Measurements from ENCODE around the gene HGFAC.

HGFAC gene

GRCh38 chr4:3407171-3407771 lies 34.5 kb upstream of the HGFAC start:
- TF ChIP-seq, protein P1, sequence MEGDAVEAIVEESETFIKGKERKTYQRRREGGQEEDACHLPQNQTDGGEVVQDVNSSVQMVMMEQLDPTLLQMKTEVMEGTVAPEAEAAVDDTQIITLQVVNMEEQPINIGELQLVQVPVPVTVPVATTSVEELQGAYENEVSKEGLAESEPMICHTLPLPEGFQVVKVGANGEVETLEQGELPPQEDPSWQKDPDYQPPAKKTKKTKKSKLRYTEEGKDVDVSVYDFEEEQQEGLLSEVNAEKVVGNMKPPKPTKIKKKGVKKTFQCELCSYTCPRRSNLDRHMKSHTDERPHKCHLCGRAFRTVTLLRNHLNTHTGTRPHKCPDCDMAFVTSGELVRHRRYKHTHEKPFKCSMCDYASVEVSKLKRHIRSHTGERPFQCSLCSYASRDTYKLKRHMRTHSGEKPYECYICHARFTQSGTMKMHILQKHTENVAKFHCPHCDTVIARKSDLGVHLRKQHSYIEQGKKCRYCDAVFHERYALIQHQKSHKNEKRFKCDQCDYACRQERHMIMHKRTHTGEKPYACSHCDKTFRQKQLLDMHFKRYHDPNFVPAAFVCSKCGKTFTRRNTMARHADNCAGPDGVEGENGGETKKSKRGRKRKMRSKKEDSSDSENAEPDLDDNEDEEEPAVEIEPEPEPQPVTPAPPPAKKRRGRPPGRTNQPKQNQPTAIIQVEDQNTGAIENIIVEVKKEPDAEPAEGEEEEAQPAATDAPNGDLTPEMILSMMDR (conservative IDR thresholded peaks at IDR 0.05), result no peak
- H3K27ac ChIP-seq, result no peak overlapping the region

GRCh38 chr4:3407930-3408792 lies 33.6 kb upstream of the HGFAC start:
- H3K27ac ChIP-seq, result no peak overlapping the region
- TF ChIP-seq, protein P1 (conservative IDR thresholded peaks at IDR 0.05), result no peak

DNA sequence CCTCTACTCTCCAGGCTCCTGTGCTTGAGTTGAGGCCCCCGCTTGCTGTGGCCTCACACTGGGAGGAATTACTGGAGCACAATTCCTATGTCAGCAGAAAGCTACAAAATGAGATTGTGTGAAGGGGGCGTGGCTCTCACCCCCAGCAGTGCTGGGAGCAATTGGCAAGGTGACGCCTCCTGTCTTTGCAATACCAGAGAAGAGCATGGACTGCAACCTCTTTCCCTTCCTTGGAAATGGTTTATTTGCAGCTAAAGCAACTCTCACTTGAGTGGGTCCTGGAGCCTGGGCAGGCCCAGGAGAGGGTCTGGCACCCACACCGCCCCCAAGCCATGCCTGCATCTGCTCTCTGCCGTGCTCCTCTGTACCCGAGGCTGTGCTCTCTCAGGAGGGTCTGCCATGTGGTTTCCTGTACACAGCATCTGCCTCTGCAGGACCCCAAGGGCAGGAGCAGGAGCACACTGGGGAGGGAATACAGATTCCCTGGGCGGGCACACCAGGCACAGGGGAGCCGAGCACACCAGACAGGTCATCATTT lies 32.9 kb upstream of the HGFAC start:
- TF ChIP-seq, protein P1 (conservative IDR thresholded peaks at IDR 0.05), result no peak

DNA sequence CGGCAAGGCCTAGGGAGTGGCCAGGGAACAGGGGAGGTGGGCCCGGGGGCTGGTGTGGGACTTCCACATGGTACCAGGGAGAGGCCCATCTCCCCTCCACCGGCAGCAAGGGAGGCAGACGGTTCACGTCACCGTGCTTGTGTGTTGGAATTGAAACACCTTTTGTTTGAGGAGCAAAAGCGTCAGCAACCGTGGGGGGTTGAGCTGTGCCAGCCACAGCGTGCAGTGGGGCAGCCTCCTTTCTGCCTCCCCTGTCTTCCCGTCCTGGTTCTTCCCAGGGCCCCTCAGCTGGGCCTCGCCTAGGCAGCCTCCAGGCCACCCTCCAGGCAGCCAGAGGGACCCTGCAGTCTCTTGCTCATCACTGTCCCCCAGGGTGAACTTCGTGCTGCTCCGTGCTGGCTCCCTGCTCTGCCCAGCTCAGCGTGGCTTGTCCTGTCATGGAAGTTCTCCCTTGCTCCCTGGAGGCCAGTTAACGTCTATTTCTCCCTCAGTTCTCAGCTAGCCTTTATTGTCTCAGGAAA lies 32.1 kb upstream of the HGFAC start:
- H3K27ac ChIP-seq, result peak overlapping the region; percentile 64; the same call in 1 of the 2 replicates
- TF ChIP-seq, protein P1 (conservative IDR thresholded peaks at IDR 0.05), result no peak

More for the DNA sequence above, 32.9 kb upstream of the HGFAC start:
- H3K27ac ChIP-seq, result no peak overlapping the region

DNA sequence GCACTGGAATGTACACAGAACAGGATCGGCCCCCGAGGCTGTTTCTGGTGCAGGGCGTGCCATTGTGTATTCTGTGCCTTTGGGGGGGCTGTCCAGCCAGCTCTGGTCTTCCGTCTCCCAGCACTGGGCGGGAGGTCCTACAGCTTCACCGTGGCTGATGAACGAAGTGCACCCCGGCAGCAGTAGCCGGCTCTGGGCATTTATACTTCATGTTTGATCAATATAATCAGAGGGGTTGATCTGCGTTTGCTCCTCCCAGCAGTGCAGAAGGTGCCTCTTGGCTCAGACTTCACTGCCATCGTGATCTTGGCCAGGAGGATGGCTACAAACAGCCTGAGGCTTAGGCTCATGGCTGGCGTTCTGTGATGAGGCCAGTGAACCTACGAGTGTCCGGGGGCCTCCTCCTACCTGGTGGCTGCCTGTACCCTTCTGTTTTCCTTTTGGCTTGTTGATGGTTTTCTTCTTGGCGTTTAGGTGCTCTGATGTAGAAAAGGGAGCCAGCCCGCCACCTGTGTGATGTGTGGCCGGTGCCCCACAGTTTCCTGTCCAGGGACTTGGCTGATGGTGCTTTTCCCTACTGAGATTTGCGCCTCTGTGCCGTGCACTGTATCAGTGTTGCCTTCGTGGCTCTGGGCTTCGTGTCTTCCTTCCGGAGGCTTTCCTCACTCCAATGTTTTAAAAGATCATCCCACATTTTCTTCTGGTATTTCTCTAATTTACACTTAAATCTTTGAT lies 31.2 kb upstream of the HGFAC start:
- H3K27ac ChIP-seq, result peak overlapping the region; percentile 64
- TF ChIP-seq, protein P1 (conservative IDR thresholded peaks at IDR 0.05), result no peak

DNA sequence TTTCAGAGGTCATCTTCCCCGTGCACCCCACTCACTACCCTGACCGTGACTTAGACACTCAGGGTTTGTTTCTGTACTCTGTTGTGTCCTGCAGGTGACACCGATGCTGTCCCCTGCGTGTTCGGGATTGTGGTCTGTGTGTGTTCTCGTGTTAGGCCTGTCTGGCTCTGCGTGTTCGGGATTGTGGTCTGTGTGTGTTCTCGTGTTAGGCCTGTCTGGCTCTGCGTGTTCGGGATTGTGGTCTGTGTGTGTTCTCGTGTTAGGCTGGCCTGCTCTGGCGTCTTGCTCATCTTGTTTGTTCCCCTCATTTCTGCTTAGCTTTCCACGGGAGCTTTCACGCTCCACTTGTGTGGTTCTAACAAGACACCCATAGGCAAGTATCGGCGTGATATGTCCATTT lies 30.6 kb upstream of the HGFAC start:
- H3K27ac ChIP-seq, result peak overlapping the region; percentile 64

DNA sequence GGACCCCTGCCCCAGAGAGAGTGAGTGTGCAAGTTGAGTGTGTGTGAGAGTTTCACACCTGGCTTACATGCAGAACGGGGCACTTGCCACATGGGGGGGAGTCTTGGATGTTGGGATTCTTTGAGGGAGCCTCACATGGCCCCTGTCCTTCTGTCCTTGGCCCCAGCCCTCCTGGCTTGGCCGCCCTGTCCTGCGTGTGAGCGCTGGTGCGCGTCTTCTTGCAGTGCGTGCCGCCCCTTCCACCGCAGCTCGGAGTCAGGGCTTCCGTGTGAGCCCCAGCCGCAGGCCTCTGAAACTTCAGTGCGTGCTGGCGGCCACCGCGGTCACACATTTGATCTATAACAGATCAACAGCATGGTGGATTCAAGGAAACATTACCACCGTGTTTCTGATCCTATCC lies 30.1 kb upstream of the HGFAC start:
- TF ChIP-seq, protein P1 (conservative IDR thresholded peaks at IDR 0.05), result no peak
- peak overlapping the region; percentile 64; the same call in 1 of the 2 replicates for H3K27ac ChIP-seq
